OCI-LY7 (cell line): ENCODE data around the gene SNX6. TPM values are rescaled to one million over a fixed set of nuclear protein-coding genes. Genes with fewer than 3 reads are reported as not detected.
"Not testable (repeated sequence)": the region's sequence is repeated elsewhere in the genome, so short reads cannot be mapped to it uniquely, and the experiment has no call there.

Experiments
- BruUV-seq: library from RNA; stranded (reverse); fragments of 400-500 nt; replicated peaks from 2 replicates; lab custom pipeline; 2021; lab: Mats Ljungman, UMichigan
- CTCF ChIA-PET: fragments of 300-600 bp; sonication (Branson Sonifier 250); formaldehyde crosslinking; loops from one replicate; lab custom pipeline; 2022; ENCODE audit warnings: antibody characterized with exemption; ENCODE audit not compliant: unreplicated experiment; lab: Charles Lee
- POLR2A ChIA-PET: fragments of 300-600 bp; sonication (Branson Sonifier 250); formaldehyde crosslinking; loops from one replicate; lab custom pipeline; 2022; ENCODE audit warnings: antibody characterized with exemption; lab: Charles Lee
- DNase-seq: peaks from one replicate; pipeline ENCODE4 v3.0.0-alpha.2; 2015; ENCODE audit warnings: low spot score
- H2AFZ ChIP-seq: fragments of 200-600 bp; sonication (generic), shearing (Covaris generic); 2 replicates; pipeline ENCODE4 v1.6.1; 2014; ENCODE audit warnings: mild to moderate bottlenecking, antibody characterized with exemption, low read length, moderate library complexity
- H3K27ac ChIP-seq: fragments of 200-600 bp; sonication (generic); 2 replicates; pipeline ENCODE4 v1.5.1; 2014; ENCODE audit warnings: mixed run types, low read depth, mild to moderate bottlenecking, moderate library complexity, low read length, inconsistent platforms; ENCODE audit not compliant: poor library complexity, severe bottlenecking
- H3K36me3 ChIP-seq: fragments of 200-600 bp; sonication (generic); 2 replicates; pipeline ENCODE4 v1.6.1; 2014; ENCODE audit warnings: mild to moderate bottlenecking, antibody characterized with exemption, low read length, moderate library complexity, mixed read lengths; ENCODE audit not compliant: insufficient read depth
- H3K4me1 ChIP-seq: fragments of 200-600 bp; sonication (generic); 2 replicates; pipeline ENCODE4 v1.5.1; 2014; ENCODE audit warnings: mild to moderate bottlenecking, low read length; ENCODE audit not compliant: insufficient read depth, poor library complexity, severe bottlenecking
- H3K4me2 ChIP-seq: fragments of 200-600 bp; sonication (generic); 2 replicates; pipeline ENCODE4 v1.6.1; 2014; ENCODE audit warnings: mild to moderate bottlenecking, low read length
- H3K4me3 ChIP-seq: fragments of 200-600 bp; sonication (generic); 2 replicates; pipeline ENCODE4 v1.5.1; 2014; ENCODE audit warnings: mild to moderate bottlenecking, low read depth, low read length; ENCODE audit not compliant: poor library complexity, severe bottlenecking
- H3K79me2 ChIP-seq: fragments of 200-600 bp; sonication (generic); 2 replicates; pipeline ENCODE4 v1.6.1; 2016; ENCODE audit warnings: low read depth, mild to moderate bottlenecking, low read length, moderate library complexity, mixed read lengths; ENCODE audit not compliant: insufficient read depth
- H3K9me2 ChIP-seq: fragments of 200-600 bp; sonication (generic); 2 replicates; pipeline ENCODE4 v1.6.1; 2016; ENCODE audit warnings: mild to moderate bottlenecking, low read length, mixed read lengths; ENCODE audit not compliant: insufficient read depth
- H3K9me3 ChIP-seq: fragments of 200-600 bp; sonication (generic); 2 replicates; pipeline ENCODE4 v1.6.1; 2014; ENCODE audit warnings: mild to moderate bottlenecking, mixed run types, low read length, mixed read lengths
- H4K20me1 ChIP-seq: fragments of 200-600 bp; sonication (generic); 2 replicates; pipeline ENCODE4 v1.6.1; 2014; ENCODE audit warnings: mild to moderate bottlenecking, antibody characterized with exemption, low read length, moderate library complexity, mixed read lengths; ENCODE audit not compliant: insufficient read depth
- CTCF ChIP-seq: fragments of 200-600 bp; sonication (generic); conservative IDR thresholded peaks from 2 replicates; pipeline ENCODE4 v1.5.1; 2014; ENCODE audit warnings: mild to moderate bottlenecking, antibody characterized with exemption, low read length, moderate library complexity, mixed read lengths
- EZH2phosphoT487 ChIP-seq: fragments of 200-600 bp; sonication (generic); IDR thresholded peaks from 2 replicates; pipeline ENCODE4 v1.6.1; 2018; ENCODE audit warnings: low read depth, borderline replicate concordance, mild to moderate bottlenecking, mixed run types, antibody characterized with exemption, low read length, moderate library complexity, mixed read lengths
- intact Hi-C: fragments of 100-400 bp; cut with micrococcal nuclease; formaldehyde crosslinking; loops from one replicate; pipeline ENCODE4 v1.10.0; 2022; ENCODE audit not compliant: unreplicated experiment
- small RNA-seq: library from RNA; depleted of rRNA; stranded (forward); fragments of <200 nt; gene quantifications from one replicate; pipeline ENCODE3, GENCODE V24; 2014
- total RNA-seq, 2 experiments: library from RNA; depleted of rRNA in 1 of 2; stranded (reverse); fragments of >200 nt in 1 of 2; shearing (Covaris generic) in 1 of 2; gene quantifications; 2 replicates each; pipeline ENCODE4 v1.2.3, GENCODE V29; 2014 to 2022

The SNX6 gene
- total RNA-seq, 2 experiments from 2014 or later = 33.4 to 57.6 TPM

GRCh38 chr14:34522496-34522895, 107.5 kb downstream of the SNX6 start:
- intact Hi-C loops = no loop called here
- no peak overlapping the region for H3K4me2 ChIP-seq

GRCh38 chr14:34521071-34521470, 108.9 kb downstream of the SNX6 start:
- H3K4me1 ChIP-seq, H3K9me3 ChIP-seq, CTCF ChIA-PET, H3K4me3 ChIP-seq, H3K4me2 ChIP-seq, H3K27ac ChIP-seq, H4K20me1 ChIP-seq, intact Hi-C loops, H2AFZ ChIP-seq, DNase-seq, H3K79me2 ChIP-seq, BruUV-seq, H3K9me2 ChIP-seq: not testable (repeated sequence)
- peaks cover 76% of the 10 kb centered on the region for H3K36me3 ChIP-seq
- POLR2A ChIA-PET = interaction anchor here (0.5 to 1.0 kb wide), 6 partner anchors 10 to 616 kb away, joined by 3 to 7 read pairs (median 4); no protein-coding TSS in a partner anchor

More at GRCh38 chr14:34522496-34522895, 107.5 kb downstream of the SNX6 start:
- Histone ChIP-seq H3K27ac (no peak overlapping the region), H4K20me1 (no peaks in the 10 kb centered on the region), H3K36me3 (peaks cover 74% of the 10 kb centered on the region), H3K4me1 (no peaks in the 10 kb centered on the region), H2AFZ (no peak overlapping the region), H3K9me3 (no peaks in the 10 kb centered on the region), H3K9me2 (no peaks in the 10 kb centered on the region), H3K79me2 (no peaks in the 10 kb centered on the region), H3K4me3 (no peak overlapping the region)
- DNase-seq = no peak
- CTCF ChIA-PET = no interaction called here
- POLR2A ChIA-PET = no interaction called here
- no TSS peak for BruUV-seq
- no peak for TF ChIP-seq EZH2phosphoT487
- no peak for TF ChIP-seq CTCF

- POLR2A ChIA-PET = interaction anchor here (0.5 to 1.0 kb wide), 4 partner anchors 9 to 616 kb away, joined by 3 to 5 read pairs (median 4); no protein-coding TSS in a partner anchor
These were observed 109.5 kb downstream of the SNX6 start for GRCh38 chr14:34520304-34520970.

More at GRCh38 chr14:34520304-34520970, 109.5 kb downstream of the SNX6 start:
- intact Hi-C loops, H2AFZ ChIP-seq, H3K9me3 ChIP-seq, H3K79me2 ChIP-seq, CTCF ChIA-PET, H3K9me2 ChIP-seq, H3K4me1 ChIP-seq, H3K4me3 ChIP-seq, H3K4me2 ChIP-seq, H3K27ac ChIP-seq, H4K20me1 ChIP-seq, DNase-seq, BruUV-seq: not testable (repeated sequence)
- peaks cover 79% of the 10 kb centered on the region for H3K36me3 ChIP-seq

Small RNA genes within 50 kb of the gene (small RNA-seq; reads per million reads assigned to genes)
- gene RNU1-27P (not detected), gene RNU1-28P (not detected), gene RNU6-1261P (not detected)

Other genes starting within 250 kb of the SNX6 start
- gene SPTSSA, start 167.9 kb downstream of the SNX6 start, total RNA-seq (2014; rRNA removed; shearing (Covaris generic)) = 6.4 and 8.7 TPM in 2 replicates
- 17.9 and 19.0 TPM in 2 replicates for gene SPTSSA, start 167.9 kb downstream of the SNX6 start, total RNA-seq (2022)
- gene EAPP, start 90.4 kb downstream of the SNX6 start, total RNA-seq (2014; rRNA removed; shearing (Covaris generic)) = 27.5 and 35.8 TPM in 2 replicates
- gene EAPP, start 90.4 kb downstream of the SNX6 start, total RNA-seq (2022) = 28.6 and 33.1 TPM in 2 replicates
- 7.1 and 19.6 TPM in 2 replicates for gene CFL2, start 84.4 kb upstream of the SNX6 start, total RNA-seq (2014; rRNA removed; shearing (Covaris generic))
- gene CFL2, start 84.4 kb upstream of the SNX6 start, total RNA-seq (2022) = 24.7 and 30.8 TPM in 2 replicates
- 39.6 and 42.2 TPM in 2 replicates for gene BAZ1A, start 245.2 kb upstream of the SNX6 start, total RNA-seq (2014; rRNA removed; shearing (Covaris generic))
- 58.6 and 58.7 TPM in 2 replicates for gene BAZ1A, start 245.2 kb upstream of the SNX6 start, total RNA-seq (2022)